Measurements from ENCODE around the gene BIRC6.
"Not testable (repeated sequence)": the region's sequence is repeated elsewhere in the genome, so short reads cannot be mapped to it uniquely, and the experiment has no call there.

Gene BIRC6

DNA sequence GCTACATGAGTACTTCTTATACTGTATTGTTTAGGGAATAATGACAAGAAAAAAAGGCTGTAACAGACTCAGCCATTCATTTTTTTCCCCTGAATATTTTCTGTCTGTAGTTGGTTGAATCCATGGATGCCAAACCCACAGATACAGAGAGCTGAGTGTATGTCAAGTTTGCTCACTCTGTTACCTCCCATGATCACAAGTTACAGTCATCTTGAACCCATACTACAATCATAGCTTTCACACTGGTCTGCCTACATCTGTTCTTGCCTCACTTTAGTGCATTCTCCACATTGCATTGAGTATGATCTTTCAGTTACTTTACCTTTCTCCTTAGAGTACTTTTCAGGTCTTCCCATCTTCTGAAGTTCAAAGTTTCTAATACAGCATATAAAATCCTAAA, 94.0 kb downstream of the BIRC6 start:
- no peak for DNase-seq (ENCODE audit: low read depth, low spot score)

DNA sequence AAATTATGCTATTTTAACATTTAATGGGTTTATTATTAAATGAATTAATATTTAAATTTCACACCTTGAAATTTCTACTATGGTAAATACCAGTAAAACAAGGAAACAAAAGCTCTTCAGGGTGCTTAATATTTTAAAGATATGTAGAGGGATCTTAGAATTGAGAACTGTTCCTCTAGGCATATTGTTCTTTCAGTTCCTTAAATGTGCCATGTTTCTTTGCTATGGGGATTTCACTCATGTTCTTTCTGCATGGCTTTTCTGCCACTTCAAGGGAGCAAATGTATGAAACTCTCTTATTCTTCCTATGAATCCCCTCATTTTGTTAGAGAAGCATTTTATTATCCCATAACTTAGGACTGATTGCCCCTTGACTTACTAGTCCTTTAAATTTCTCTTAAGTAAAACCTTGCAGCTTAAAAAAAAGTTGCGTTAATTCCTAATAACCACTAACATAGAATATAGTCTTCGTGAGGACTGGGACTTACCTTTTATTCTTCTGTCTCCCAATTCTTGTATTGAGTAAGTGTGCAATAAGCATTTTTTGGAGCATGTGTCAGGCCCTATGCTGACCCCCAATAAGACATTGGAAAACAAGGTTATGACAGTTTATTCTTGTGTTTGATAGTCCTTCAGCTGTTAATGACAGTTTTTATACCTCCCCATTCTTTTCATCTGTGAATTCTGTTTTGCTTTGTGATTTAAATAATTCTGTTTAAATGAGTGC, 95.7 kb downstream of the BIRC6 start:
- no peak for DNase-seq (ENCODE audit: low read depth, low spot score)

DNA sequence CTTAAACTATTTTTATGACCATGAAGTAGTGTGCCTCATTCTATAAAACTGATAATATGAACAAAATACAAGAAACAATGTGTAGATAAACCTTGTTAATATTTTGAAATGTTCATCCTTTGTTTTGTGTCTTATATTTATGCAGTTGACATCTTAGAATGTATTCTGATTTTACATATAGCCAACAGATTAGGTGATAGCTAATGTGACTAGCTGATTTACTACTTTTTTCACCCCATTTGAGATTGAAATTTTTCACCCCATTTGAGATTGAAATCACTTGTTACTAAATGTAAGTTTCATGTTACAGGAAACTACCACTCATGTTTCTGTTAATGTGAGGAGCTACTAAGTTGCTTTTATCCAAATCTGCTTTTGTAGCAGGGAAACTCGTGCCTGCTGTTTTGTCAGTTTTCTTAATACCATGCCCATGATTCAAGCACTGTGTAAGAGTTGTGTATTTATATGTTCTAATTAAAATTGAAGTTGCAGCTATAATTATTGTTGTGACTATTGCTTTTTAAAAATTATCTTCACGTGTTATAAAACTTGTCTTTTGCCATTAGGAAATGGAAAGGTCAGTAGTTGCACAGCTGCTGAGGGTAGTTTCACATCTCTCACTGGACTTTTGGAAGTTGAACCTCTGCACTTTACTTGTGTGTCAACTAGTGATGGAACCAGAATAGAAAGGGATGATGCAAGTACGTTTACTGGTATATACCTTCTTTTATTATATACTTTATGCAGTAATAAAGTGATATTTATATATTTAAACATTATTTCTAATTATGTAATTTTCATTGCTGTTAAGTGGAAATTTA, 96.6 kb downstream of the BIRC6 start:
- DNase-seq (ENCODE audit: low read depth, low spot score) = no peak

DNA sequence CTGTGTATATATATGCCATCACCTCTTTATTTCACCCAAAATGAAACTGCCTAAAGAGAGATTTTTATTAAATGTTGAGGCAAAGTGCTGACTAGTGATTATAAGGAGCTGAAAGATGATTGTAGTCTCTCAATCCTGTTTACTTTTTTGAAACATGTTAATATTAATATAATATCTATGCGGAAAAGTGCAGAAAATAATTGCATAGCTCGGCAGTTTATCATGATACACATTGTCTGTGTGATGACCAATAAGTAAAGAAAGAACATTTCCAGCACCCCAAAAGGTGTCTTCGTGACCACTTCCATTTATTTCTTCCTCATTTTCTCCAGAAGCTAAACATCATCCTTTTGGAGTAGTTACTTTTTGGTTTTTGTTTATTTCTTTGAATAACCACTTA, 99.0 kb downstream of the BIRC6 start:
- no peak for DNase-seq (ENCODE audit: low read depth, low spot score)

DNA sequence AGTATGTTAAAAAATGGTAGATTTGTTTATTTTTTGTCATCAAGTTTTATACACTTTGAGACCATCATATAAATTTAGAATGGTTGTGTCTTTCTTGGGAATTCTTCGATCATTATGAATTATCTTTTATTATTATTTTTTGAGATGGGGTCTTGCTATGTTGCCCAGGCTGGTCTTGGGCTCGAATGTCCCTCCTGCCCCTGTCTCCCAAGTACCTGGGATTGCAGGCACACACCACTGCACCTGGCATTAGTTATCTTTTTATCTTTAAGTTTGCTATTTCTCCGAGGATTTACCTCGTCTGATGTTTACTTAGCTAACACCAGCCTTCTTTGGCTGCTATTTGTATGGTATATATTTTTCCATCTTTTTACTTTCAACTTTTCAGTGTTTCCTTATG, 100.0 kb downstream of the BIRC6 start:
- DNase-seq (ENCODE audit: low read depth, low spot score) = no peak

DNA sequence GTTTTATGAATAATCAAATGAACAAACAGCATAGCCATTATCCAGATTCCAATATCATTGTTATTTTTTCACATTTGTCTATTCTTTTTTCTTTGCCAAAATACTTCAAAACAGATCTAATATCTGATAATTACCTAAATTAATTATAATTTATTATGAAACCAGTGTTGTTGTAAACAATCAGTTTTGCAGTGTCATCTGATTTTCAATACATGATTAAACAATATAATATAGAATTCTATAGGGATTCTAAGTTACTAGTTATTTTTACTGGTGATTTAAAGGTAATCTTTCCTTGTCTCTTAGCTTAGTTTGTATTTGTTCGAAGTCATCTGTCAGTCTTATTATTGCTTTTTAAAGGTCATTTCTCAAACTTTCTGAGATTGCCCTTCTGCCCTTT, 101.0 kb downstream of the BIRC6 start:
- DNase-seq (ENCODE audit: low read depth, low spot score) = no peak

DNA sequence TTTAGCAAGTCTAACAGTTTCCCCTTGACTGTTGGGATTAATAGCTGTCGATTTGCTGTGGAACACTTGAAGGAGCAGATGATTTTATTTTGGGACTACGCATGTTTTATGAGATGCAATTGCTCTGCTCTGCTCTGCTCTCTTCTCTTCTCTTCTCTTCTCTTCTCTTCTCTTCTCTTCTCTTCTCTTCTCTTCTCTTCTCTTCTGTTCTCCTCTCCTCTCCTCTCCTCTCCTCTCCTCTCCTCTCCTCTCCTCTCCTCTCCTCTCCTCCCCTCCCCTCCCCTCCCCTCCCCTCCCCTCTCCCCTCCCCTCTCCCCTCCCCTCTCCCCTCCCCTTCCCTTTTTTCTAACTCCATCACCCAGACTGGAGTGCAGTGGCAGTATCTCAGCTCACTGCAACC, 104.0 kb downstream of the BIRC6 start:
- not testable (repeated sequence) for DNase-seq (ENCODE audit: low read depth, low spot score)

DNA sequence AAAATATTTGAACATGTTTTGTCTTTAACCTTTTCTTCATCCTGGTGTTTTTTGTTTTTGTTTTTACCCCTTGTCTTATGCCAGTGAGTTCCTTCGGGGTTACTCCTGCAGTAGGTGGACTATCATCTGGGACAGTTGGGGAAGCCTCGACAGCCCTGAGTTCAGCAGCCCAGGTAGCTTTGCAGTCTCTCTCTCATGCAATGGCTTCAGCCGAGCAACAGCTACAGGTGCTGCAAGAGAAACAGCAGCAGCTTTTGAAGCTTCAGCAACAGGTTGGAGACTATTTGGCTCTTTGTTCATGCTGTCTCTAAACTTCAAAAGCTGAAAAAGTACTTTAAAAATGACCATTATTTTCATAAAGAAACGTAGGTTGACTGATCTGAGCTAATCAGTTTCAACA, 106.3 kb downstream of the BIRC6 start:
- no peak for DNase-seq (ENCODE audit: low read depth, low spot score)

DNA sequence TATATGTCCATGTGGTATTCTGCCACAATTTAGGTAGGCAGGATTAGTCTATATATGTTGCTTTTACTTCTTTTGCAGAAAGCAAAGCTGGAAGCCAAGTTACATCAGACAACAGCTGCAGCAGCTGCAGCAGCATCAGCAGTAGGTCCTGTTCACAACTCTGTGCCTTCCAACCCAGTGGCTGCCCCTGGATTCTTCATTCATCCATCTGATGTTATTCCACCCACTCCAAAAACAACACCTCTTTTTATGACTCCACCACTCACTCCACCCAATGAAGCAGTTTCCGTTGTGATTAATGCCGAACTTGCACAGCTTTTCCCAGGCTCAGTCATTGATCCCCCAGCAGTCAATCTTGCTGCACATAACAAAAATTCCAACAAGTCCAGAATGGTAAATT, 107.6 kb downstream of the BIRC6 start:
- no peak for DNase-seq (ENCODE audit: low read depth, low spot score)

DNA sequence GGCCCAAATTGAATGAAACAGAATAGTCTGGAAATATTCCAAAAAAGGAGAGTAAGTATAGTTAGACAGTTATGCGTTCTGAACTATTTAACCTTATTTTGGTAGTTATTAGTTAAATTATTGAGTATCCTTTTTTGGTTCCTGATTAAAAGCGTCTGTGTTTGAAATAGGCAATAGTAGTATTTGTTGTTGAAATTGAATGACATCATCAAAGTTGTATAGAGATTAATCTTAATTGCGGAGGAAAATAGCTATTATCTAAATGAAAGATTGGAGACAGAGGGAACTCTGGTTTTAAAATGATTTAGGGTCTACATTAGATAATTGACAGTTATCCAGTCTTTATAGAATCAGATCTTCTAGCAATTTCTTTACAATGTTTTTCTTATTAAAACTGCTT, 115.8 kb downstream of the BIRC6 start:
- no peak for DNase-seq (ENCODE audit: low read depth, low spot score)

DNA sequence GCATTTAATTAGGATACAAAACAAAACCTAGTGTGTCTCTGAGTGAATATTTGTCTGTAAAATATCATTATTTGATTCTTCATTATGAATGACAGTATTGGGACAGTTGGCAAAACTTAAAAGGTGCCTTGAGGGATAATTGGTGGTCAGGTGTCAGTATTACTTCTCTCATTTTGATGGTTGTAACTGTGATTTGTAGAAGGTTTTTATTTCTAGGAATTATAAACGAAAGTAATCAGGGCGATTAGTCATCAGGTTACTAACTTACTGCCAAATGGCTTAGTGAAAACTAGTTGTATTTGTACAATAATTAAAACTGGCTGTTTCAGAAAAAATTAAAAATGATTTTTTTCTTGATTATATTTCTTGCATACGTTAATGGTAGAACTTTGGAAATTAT, 117.6 kb downstream of the BIRC6 start:
- DNase-seq (ENCODE audit: low read depth, low spot score) = no peak

DNA sequence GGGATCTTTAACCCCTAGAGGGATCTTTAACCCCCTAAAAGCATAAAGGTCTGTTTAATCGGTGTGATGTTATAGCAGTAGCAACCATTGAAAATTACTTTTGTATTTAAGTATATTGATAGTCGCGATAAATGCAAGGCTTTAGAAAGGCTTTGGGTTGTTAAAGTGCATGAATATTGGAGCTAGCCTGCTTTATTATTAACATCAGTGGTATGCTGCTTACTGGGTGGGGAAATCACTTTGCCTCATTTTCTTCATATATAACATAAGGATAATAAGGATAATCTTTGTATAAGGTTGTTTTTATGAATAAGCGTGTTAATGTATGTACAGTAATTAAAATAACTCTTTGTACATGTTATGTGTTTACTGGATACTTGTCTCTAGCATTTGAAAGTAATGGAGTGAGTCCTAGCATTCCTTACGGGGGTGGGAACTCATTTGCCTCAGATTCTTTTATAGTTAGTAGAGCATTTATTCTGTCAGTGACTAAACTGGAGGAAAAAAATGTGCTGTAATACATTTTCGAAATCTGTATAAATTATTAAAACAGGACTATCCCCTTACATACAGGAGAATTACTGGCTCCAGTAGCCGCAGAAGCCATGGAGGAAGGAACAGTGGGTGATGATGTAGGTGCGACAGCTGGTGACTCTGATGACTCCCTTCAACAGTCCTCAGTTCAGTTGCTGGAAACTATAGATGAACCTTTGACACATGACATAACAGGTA, 122.2 kb downstream of the BIRC6 start:
- DNase-seq (ENCODE audit: low read depth, low spot score) = no peak

DNA sequence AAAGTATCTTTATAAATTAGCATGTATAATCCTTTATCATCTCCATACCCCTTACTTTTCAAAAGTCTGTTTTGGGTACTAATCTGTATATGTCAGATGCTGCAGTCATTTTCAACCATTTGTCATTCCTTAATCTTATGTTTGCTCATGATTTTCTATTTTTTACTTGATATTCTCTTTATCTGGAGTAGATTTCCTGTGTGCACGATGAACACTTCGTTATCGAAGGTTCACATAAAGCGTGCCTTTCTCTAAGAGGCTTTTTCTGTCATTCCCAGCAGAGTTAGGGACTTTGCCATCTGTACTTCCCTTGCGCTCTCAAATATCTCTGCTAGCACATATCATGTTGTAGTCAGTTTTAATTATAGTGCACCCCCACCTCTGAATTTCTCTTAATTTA, 123.2 kb downstream of the BIRC6 start:
- no peak for DNase-seq (ENCODE audit: low read depth, low spot score)

DNA sequence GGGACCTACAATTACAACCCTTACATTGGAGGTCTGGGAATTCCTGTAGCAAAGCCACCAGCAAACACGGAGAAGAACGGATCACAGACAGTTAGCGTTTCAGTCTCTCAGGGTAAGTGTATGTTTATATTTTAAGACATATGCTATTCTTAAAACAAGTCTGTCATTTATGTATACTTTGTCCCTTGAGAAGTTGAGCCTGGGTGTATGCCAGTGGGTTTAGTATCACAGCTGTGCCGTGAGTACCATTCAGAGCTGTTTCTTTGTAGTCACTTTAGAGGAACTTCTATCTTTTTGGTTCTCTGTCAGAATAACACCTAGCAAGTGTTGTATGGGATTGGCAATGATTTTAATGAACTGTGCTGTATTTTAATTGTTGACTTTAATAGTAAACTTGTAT, 125.6 kb downstream of the BIRC6 start:
- DNase-seq (ENCODE audit: low read depth, low spot score) = no peak

DNA sequence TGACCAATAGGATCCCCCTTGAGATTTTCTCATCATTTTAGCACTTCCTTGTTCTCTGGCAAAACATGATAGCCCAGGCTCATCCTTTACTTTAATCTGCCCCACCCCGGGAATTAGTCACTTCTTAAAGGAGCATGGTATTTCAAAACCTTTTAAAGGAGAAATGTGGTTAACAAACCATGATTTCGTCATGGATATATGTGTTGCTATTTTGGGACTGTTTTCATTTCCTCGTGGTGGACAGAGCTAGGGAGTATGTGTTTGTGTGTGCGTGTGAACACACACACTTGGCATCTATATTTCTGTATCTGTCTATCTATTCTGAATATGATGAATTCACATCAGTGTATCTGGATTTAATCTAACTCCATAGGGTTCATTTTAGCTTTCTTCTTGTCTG, 128.1 kb downstream of the BIRC6 start:
- DNase-seq (ENCODE audit: low read depth, low spot score) = no peak

DNA sequence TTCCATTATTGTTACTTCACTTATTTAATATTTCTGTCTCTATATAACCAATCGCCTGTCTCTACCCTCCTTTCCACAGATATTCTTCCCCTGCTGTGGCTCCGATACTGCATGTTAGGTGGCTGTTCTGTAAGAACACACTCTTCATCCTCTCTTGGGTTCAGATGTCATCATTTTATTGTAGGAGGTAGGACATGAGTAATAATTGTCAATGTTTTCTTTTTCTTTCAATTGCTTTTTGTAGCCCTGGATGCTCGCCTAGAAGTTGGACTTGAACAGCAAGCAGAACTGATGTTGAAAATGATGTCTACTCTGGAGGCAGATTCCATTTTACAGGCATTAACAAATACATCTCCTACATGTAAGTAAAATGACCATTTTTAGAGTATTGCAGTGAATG, 128.6 kb downstream of the BIRC6 start:
- no peak for DNase-seq (ENCODE audit: low read depth, low spot score)

DNA sequence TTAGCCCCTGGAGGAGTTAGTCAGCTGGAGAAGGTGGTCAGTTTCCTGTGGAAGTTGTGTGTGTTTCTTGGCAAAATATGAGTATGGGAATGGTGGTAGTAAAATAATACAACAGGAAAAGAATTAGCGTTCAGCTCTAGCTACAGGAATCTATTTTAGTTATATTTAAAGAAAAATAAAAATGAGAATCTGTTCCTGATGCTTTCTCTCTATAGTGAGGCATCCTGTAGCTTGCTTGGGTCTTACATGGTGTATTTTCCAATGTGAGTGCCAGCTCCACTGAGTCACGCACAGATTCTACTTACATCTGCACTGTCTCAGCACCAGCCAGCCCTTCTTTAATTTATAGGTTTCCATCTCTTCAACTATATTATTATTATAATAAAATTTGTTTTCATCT, 132.2 kb downstream of the BIRC6 start:
- no peak for DNase-seq (ENCODE audit: low read depth, low spot score)

DNA sequence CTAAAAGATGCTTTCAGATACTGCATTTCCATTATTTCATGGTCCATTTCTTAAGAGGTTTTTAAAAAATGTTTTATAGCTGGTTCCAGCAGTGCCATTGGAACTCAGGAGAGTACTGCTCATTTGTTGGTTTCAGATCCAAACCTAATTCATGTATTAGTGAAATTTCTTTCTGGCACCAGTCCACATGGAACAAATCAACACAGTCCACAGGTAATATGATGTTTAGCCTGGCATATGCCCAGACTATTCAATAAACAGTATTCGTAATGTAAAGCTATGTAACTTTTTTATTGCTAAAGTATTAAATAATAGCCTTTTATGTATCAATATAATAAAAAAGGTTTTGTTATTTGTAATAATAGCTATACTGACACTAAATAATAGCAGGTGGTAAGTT, 134.5 kb downstream of the BIRC6 start:
- no peak for DNase-seq (ENCODE audit: low read depth, low spot score)

DNA sequence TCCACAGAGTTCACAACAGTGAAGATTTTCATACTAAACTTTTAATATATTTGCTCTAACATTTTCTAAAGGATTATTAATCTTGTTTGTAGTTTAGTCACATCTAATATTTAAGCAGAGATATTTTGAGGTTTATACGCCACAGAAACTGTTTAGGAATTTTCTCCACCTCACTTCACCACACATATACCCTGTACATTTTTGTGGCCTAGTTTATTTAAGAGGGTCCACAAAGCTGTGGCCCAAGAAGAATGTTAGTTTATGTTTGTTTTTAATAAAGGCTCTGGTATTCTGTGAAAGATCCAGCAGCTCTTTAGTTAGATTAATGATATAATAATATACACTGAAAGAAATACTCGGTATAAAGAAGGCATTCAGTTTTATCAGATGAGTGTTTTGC, 138.3 kb downstream of the BIRC6 start:
- DNase-seq (ENCODE audit: low read depth, low spot score) = no peak

DNA sequence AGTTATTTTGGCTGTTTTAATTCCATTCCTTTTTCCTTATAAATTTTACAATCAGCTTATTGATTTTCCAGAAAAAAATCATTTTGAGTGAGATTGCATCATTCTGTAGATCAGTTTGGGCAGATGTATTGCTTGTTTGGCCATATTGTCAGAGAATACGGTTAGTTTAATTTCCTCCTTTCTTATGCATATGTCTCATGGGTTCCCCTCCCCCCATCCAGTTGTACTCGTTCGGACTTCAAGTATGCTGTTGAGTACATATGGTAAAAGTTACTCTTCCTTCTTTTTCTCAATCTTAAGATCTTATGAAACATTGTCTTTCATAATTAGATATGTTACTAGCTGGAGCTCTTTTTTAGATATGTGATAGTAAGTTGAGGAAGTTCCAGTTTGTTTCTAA, 139.8 kb downstream of the BIRC6 start:
- DNase-seq (ENCODE audit: low read depth, low spot score) = no peak

DNA sequence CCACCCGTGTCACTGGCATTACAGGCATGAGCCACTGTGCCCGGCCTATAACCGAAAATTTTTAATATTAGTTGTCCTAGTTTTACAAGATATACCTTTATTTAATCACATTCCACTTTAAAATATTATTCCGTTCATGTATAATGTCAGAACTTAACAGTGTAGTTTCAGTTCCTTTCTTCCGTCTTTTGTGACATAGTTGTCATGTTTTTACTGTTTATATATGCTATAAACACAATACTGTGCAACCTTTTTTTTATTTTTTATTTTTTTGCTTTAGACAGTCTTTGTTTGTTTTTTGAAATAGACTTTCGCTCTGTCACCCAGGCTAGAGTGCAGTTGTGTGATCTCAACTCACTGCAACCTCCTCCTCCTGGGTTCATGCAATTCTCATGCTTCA, 141.5 kb downstream of the BIRC6 start:
- DNase-seq (ENCODE audit: low read depth, low spot score) = no peak

DNA sequence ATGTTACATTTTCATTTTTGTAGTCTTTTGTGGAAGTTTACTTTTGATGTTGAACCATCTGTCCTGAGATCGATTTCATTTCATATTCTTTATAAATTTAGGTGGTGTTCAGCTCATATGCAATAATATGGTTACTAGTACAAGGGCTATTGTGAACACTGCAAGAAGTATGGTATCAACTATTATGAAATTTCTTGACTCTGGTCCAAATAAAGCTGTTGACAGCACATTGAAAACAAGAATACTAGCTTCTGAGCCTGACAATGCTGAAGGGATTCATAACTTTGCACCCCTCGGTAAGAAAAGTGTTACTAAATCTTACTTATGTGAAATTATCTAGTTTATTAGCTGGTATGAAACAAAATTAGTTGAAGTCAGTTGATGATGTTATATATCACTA, 146.1 kb downstream of the BIRC6 start:
- DNase-seq (ENCODE audit: low read depth, low spot score) = no peak

Measured in activated CD4-positive, CD25-positive, alpha-beta regulatory T cell treated with anti-CD3 and anti-CD28 coated beads, Interleukin-2, amount 50 U/mL, for 16 hours (primary cell).